ENCODE data around the gene PDIA6. TPM values are rescaled to one million over a fixed set of nuclear protein-coding genes. Genes with fewer than 3 reads are reported as not detected.
A peak's percentile ranks its signal among the peaks of the same experiment; 100 is the strongest.
"Not testable (repeated sequence)": the region's sequence is repeated elsewhere in the genome, so short reads cannot be mapped to it uniquely, and the experiment has no call there.

Gene PDIA6
- total RNA-seq, 1 experiment from 2014 or later = 317 TPM

- DNase-seq = no peak
- TF ChIP-seq, protein P1, sequence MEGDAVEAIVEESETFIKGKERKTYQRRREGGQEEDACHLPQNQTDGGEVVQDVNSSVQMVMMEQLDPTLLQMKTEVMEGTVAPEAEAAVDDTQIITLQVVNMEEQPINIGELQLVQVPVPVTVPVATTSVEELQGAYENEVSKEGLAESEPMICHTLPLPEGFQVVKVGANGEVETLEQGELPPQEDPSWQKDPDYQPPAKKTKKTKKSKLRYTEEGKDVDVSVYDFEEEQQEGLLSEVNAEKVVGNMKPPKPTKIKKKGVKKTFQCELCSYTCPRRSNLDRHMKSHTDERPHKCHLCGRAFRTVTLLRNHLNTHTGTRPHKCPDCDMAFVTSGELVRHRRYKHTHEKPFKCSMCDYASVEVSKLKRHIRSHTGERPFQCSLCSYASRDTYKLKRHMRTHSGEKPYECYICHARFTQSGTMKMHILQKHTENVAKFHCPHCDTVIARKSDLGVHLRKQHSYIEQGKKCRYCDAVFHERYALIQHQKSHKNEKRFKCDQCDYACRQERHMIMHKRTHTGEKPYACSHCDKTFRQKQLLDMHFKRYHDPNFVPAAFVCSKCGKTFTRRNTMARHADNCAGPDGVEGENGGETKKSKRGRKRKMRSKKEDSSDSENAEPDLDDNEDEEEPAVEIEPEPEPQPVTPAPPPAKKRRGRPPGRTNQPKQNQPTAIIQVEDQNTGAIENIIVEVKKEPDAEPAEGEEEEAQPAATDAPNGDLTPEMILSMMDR (IDR thresholded peaks at IDR 0.05; ENCODE audit: unreplicated experiment) = no peak
- H3K36me3 Mint-ChIP-seq (ENCODE audit: insufficient read depth, unreplicated experiment) = peaks cover 87% of the 10 kb centered on the region
- intact Hi-C loops (cut with micrococcal nuclease; ENCODE audit: unreplicated experiment) = loop anchor here (2.0 to 10.0 kb wide), 2 partner anchors 29 to 77 kb away; no protein-coding TSS in a partner anchor
- H3K4me3 Mint-ChIP-seq (ENCODE audit: low read depth, unreplicated experiment) = no peak overlapping the region
- no peaks in the 10 kb centered on the region for H3K9me3 Mint-ChIP-seq (ENCODE audit: low read depth, unreplicated experiment)
- peaks cover 17% of the 10 kb centered on the region for H3K4me1 Mint-ChIP-seq (ENCODE audit: low read depth, unreplicated experiment)
- no peaks in the 10 kb centered on the region for H3K27me3 Mint-ChIP-seq (ENCODE audit: unreplicated experiment)
- no peak overlapping the region for H3K27ac Mint-ChIP-seq (ENCODE audit: unreplicated experiment)
- CTCF ChIA-PET = no interaction called here
- BruUV-seq (replicated peaks) = no TSS peak
Measured at GRCh38 chr2:10781746-10782145, 30.8 kb downstream of the PDIA6 start.

DNA sequence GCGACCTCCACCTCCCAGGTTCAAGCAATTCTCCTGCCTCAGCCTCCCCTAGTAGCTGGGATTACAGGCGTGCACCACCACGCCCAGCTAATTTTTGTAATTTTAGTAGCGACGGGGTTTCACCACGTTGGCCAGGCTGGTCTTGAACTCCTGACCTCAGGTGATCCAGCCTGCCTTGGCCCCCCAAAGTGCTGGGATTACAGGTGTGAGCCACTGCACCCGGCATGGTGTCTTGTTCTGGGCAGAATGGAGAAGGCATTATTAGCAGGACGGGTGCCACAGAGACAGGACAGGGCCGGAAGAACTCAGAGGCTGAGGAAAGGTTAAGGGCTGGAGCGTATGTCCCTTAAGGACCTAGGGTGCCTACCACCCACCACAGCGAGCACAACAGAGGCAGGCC, 31.8 kb downstream of the PDIA6 start:
- BruUV-seq (replicated peaks); CTCF ChIA-PET; H3K27me3 Mint-ChIP-seq (ENCODE audit: unreplicated experiment); DNase-seq; H3K9me3 Mint-ChIP-seq (ENCODE audit: low read depth, unreplicated experiment); H3K27ac Mint-ChIP-seq (ENCODE audit: unreplicated experiment); H3K4me3 Mint-ChIP-seq (ENCODE audit: low read depth, unreplicated experiment): not testable (repeated sequence)
- Mint-ChIP-seq H3K36me3 (ENCODE audit: insufficient read depth, unreplicated experiment) (peaks cover 85% of the 10 kb centered on the region), H3K4me1 (ENCODE audit: low read depth, unreplicated experiment) (peaks cover 17% of the 10 kb centered on the region)
- intact Hi-C loops (cut with micrococcal nuclease; ENCODE audit: unreplicated experiment) = loop anchor here (10.0 kb wide), 1 partner anchor 76 kb away; no protein-coding TSS in a partner anchor

DNA sequence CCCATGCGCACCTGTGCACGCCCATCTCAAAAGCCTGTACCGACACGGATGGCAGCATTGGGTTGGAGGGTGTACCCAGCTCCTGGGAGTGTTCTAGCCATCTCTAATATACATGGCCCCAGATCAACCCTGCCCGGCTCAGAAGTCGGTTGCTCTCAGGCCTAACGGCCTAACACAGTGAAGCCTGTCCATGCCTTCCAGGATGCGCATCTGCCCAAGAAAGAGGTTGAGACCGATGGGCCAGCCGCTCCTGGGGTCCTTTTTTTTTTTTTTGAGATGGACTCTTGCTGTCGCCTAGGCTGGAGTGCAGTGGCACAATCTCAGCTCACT, 32.1 kb downstream of the PDIA6 start:
- intact Hi-C loops (cut with micrococcal nuclease; ENCODE audit: unreplicated experiment) = loop anchor here (10.0 kb wide), 1 partner anchor 76 kb away; no protein-coding TSS in a partner anchor
- TF ChIP-seq, protein P1 (IDR thresholded peaks at IDR 0.05; ENCODE audit: unreplicated experiment) = no peak
- CTCF ChIA-PET = no interaction called here
- peaks cover 17% of the 10 kb centered on the region for H3K4me1 Mint-ChIP-seq (ENCODE audit: low read depth, unreplicated experiment)
- peak overlapping the region; percentile 17 for H3K4me3 Mint-ChIP-seq (ENCODE audit: low read depth, unreplicated experiment)
- no peaks in the 10 kb centered on the region for H3K27me3 Mint-ChIP-seq (ENCODE audit: unreplicated experiment)
- H3K36me3 Mint-ChIP-seq (ENCODE audit: insufficient read depth, unreplicated experiment) = peaks cover 82% of the 10 kb centered on the region
- DNase-seq = no peak
- BruUV-seq (replicated peaks) = no TSS peak
- H3K9me3 Mint-ChIP-seq (ENCODE audit: low read depth, unreplicated experiment) = no peaks in the 10 kb centered on the region
- H3K27ac Mint-ChIP-seq (ENCODE audit: unreplicated experiment) = peak overlapping the region; percentile 47

GRCh38 chr2:10779776-10780490, 32.7 kb downstream of the PDIA6 start:
- CTCF ChIA-PET = interaction anchor here (0.6 kb wide), 1 partner anchor 943 kb away, joined by 3 read pairs; no protein-coding TSS in a partner anchor
- peak overlapping the region; percentile 17 for H3K4me3 Mint-ChIP-seq (ENCODE audit: low read depth, unreplicated experiment)
- H3K9me3 Mint-ChIP-seq (ENCODE audit: low read depth, unreplicated experiment) = no peaks in the 10 kb centered on the region
- H3K4me1 Mint-ChIP-seq (ENCODE audit: low read depth, unreplicated experiment) = peaks cover 17% of the 10 kb centered on the region
- intact Hi-C loops (cut with micrococcal nuclease; ENCODE audit: unreplicated experiment) = loop anchor here (10.0 kb wide), 1 partner anchor 75 kb away; no protein-coding TSS in a partner anchor
- no peaks in the 10 kb centered on the region for H3K27me3 Mint-ChIP-seq (ENCODE audit: unreplicated experiment)
- no TSS peak for BruUV-seq (replicated peaks)
- DNase-seq = no peak
- TF ChIP-seq, protein P1 (IDR thresholded peaks at IDR 0.05; ENCODE audit: unreplicated experiment) = no peak
- H3K27ac Mint-ChIP-seq (ENCODE audit: unreplicated experiment) = peak overlapping the region; percentile 47
- H3K36me3 Mint-ChIP-seq (ENCODE audit: insufficient read depth, unreplicated experiment) = peaks cover 76% of the 10 kb centered on the region

DNA sequence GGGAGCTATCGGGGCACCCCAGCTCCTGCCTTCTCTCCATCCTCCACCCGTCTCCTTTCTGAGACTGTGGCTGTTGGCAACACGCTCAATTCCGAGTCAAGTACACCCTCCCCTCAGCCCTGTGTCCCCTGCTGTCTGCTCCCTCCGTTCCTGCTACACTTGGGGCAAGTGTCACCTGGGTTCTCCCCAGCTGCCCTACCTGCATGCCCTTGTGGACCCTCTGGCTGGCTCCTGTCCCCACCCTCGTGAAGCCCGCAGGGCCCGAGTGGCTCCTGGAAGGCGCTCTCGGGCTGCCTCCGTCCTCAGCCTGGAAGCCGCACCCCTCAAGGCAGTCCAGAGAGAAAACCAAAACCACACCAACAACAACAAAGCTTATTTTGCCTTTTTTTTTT, 33.9 kb downstream of the PDIA6 start:
- DNase-seq = no peak
- Mint-ChIP-seq H3K9me3 (ENCODE audit: low read depth, unreplicated experiment) (no peaks in the 10 kb centered on the region), H3K27me3 (ENCODE audit: unreplicated experiment) (no peaks in the 10 kb centered on the region), H3K36me3 (ENCODE audit: insufficient read depth, unreplicated experiment) (peaks cover 64% of the 10 kb centered on the region), H3K4me1 (ENCODE audit: low read depth, unreplicated experiment) (peaks cover 10% of the 10 kb centered on the region), H3K27ac (ENCODE audit: unreplicated experiment) (no peak overlapping the region), H3K4me3 (ENCODE audit: low read depth, unreplicated experiment) (no peak overlapping the region)
- TF ChIP-seq, protein P1 (IDR thresholded peaks at IDR 0.05; ENCODE audit: unreplicated experiment) = no peak
- CTCF ChIA-PET = no interaction called here
- intact Hi-C loops (cut with micrococcal nuclease; ENCODE audit: unreplicated experiment) = no loop called here
- BruUV-seq (replicated peaks) = no TSS peak
